GM19351 (cell line): ENCODE results near the gene RSPRY1.
"Not testable (repeated sequence)": the region's sequence is repeated elsewhere in the genome, so short reads cannot be mapped to it uniquely, and the experiment has no call there.

Source experiments
- ATAC-seq: cut with Tn5 transposase; IDR thresholded peaks from one replicate; pipeline ENCODE4 v1.9.1; 2021; ENCODE audit warnings: mild to moderate bottlenecking, moderate library complexity; ENCODE audit not compliant: unreplicated experiment

RSPRY1 gene

GRCh38 chr16:57268804-57269800 lies 83.0 kb downstream of the RSPRY1 start:
- no peak for ATAC-seq

- no peak for ATAC-seq
Observed at GRCh38 chr16:57270221-57271062, 84.3 kb downstream of the RSPRY1 start.

GRCh38 chr16:57271063-57271345 lies 84.9 kb downstream of the RSPRY1 start:
- no peak for ATAC-seq

GRCh38 chr16:57271867-57272495 lies 85.9 kb downstream of the RSPRY1 start:
- no peak for ATAC-seq

- ATAC-seq, result no peak
Observed at GRCh38 chr16:57273359-57273758, 87.2 kb downstream of the RSPRY1 start.

GRCh38 chr16:57273826-57274225 lies 87.7 kb downstream of the RSPRY1 start:
- ATAC-seq, result no peak

GRCh38 chr16:57275946-57276345 lies 89.8 kb downstream of the RSPRY1 start:
- ATAC-seq, result not testable (repeated sequence)

GRCh38 chr16:57276596-57276995 lies 90.5 kb downstream of the RSPRY1 start:
- no peak for ATAC-seq

- no peak for ATAC-seq
Observed at GRCh38 chr16:57277586-57277985, 91.5 kb downstream of the RSPRY1 start.

GRCh38 chr16:57278494-57278893 lies 92.4 kb downstream of the RSPRY1 start:
- no peak for ATAC-seq

- ATAC-seq, result no peak
Observed at GRCh38 chr16:57279780-57280638, 93.9 kb downstream of the RSPRY1 start.

GRCh38 chr16:57281791-57282190 lies 95.7 kb downstream of the RSPRY1 start:
- ATAC-seq, result no peak

GRCh38 chr16:57282510-57283213 lies 96.5 kb downstream of the RSPRY1 start:
- no peak for ATAC-seq

- ATAC-seq, result no peak
Observed at GRCh38 chr16:57283214-57283958, 97.3 kb downstream of the RSPRY1 start.

GRCh38 chr16:57283959-57284208 lies 97.8 kb downstream of the RSPRY1 start:
- no peak for ATAC-seq

- no peak for ATAC-seq
Observed at GRCh38 chr16:57284209-57284951, 98.3 kb downstream of the RSPRY1 start, which contains the start of gene PLLP. Gene PLLP (minus strand): TSS chr16:57284672. CDS start chr16:57284540, 132 bp downstream.

GRCh38 chr16:57284952-57285363 lies 98.8 kb downstream of the RSPRY1 start:
- no peak for ATAC-seq

- no peak for ATAC-seq
Observed at GRCh38 chr16:57285379-57285778, 99.2 kb downstream of the RSPRY1 start.
